Measurements from ENCODE around the gene C16orf74.

The C16orf74 gene

GRCh38 chr16:85749771-85750145 is 1.1 kb downstream of the C16orf74 start:
- no peak for DNase-seq (ENCODE audit: low spot score)

- DNase-seq (ENCODE audit: low spot score): peak; percentile 91
Observed at GRCh38 chr16:85746460-85747215, 4.3 kb downstream of the C16orf74 start.

GRCh38 chr16:85738923-85739715 is 11.8 kb downstream of the C16orf74 start:
- DNase-seq (ENCODE audit: low spot score): no peak

- DNase-seq (ENCODE audit: low spot score): no peak
Observed at GRCh38 chr16:85736921-85737320, 14.0 kb downstream of the C16orf74 start.

- no peak for DNase-seq (ENCODE audit: low spot score)
Observed at GRCh38 chr16:85735946-85736345, 14.9 kb downstream of the C16orf74 start.

GRCh38 chr16:85735225-85735635 is 15.7 kb downstream of the C16orf74 start:
- no peak for DNase-seq (ENCODE audit: low spot score)

- DNase-seq (ENCODE audit: low spot score): no peak
Observed at GRCh38 chr16:85734311-85735017, 16.4 kb downstream of the C16orf74 start.

GRCh38 chr16:85733839-85734170 is 17.1 kb downstream of the C16orf74 start:
- DNase-seq (ENCODE audit: low spot score): no peak

- no peak for DNase-seq (ENCODE audit: low spot score)
Observed at GRCh38 chr16:85733155-85733838, 17.6 kb downstream of the C16orf74 start.

- DNase-seq (ENCODE audit: low spot score): no peak
Observed at GRCh38 chr16:85731179-85731578, 19.7 kb downstream of the C16orf74 start.

- DNase-seq (ENCODE audit: low spot score): no peak
Observed at GRCh38 chr16:85730186-85730465, 20.8 kb downstream of the C16orf74 start.

GRCh38 chr16:85729452-85730185 is 21.3 kb downstream of the C16orf74 start:
- DNase-seq (ENCODE audit: low spot score): no peak

GRCh38 chr16:85728879-85729278 is 22.0 kb downstream of the C16orf74 start:
- DNase-seq (ENCODE audit: low spot score): no peak

- no peak for DNase-seq (ENCODE audit: low spot score)
Observed at GRCh38 chr16:85724936-85725335, 26.0 kb downstream of the C16orf74 start.

GRCh38 chr16:85724126-85724879 is 26.6 kb downstream of the C16orf74 start:
- DNase-seq (ENCODE audit: low spot score): no peak

- DNase-seq (ENCODE audit: low spot score): no peak
Observed at GRCh38 chr16:85722128-85722893, 28.6 kb downstream of the C16orf74 start.

GRCh38 chr16:85720302-85720637 is 30.6 kb downstream of the C16orf74 start:
- peak; percentile 96 for DNase-seq (ENCODE audit: low spot score)

GRCh38 chr16:85719605-85720301 is 31.1 kb downstream of the C16orf74 start:
- no peak for DNase-seq (ENCODE audit: low spot score)

- peak; percentile 27 for DNase-seq (ENCODE audit: low spot score)
Observed at GRCh38 chr16:85718682-85719081, 32.2 kb downstream of the C16orf74 start.

GRCh38 chr16:85718153-85718477 is 32.8 kb downstream of the C16orf74 start:
- no peak for DNase-seq (ENCODE audit: low spot score)

All from kidney tubule cell (primary cell).